CD4-positive, alpha-beta T cell treated with Interleukin-15 for 4 hours (primary cell): ENCODE measurements around the gene OR10AG1.

Experiments
- DNase-seq: peaks from one replicate; pipeline ENCODE4 v3.0.0-alpha.2; 2020; ENCODE audit warnings: low spot score

The OR10AG1 gene, protein sequence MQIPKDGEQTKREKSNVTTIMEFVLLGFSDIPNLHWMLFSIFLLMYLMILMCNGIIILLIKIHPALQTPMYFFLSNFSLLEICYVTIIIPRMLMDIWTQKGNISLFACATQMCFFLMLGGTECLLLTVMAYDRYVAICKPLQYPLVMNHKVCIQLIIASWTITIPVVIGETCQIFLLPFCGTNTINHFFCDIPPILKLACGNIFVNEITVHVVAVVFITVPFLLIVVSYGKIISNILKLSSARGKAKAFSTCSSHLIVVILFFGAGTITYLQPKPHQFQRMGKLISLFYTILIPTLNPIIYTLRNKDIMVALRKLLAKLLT

DNA sequence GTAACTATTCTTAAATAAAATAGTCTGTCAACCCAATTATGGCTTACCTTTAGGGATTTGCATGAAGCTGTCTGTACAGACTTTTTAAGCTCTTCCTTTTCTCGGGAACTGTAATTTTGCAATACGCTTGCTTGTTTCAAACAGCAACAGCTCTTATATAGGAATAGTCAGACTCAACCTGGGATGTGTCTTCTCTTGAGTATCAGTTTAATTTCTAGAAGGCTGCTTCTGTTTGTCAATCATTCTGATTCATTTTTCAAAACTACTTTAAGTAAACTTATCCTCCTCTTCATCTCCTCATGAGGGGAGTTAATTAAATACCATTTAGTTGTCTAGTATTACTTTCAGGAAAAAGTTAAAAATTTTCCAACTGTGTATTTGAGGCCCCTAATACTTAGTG, at the start of gene OR10AG1:
TSS of gene OR10AG1 (minus strand) at position 101 of the 400 bp plus-strand sequence. CDS start at position 63, 38 bp downstream.
- DNase-seq = no peak

DNA sequence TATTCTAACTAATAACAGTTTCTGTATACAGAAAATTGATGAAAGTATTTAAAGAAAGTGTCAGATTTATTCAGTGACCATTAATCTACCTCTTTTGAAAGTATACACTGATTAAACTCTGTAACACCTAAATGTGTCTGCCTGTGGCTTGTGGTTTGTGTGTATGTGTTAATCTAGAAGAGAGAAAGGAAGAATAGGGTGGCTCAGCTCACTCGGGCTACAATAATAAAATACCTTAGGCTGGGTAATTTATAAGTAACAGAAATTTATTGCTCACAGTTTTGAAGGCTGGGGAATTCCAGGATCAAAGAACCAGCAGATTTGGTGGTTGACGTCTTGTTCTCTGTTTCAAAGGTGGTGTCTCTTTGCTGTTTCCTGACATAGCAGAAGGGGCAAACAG, 44.1 kb upstream of the OR10AG1 start:
- no peak for DNase-seq

DNA sequence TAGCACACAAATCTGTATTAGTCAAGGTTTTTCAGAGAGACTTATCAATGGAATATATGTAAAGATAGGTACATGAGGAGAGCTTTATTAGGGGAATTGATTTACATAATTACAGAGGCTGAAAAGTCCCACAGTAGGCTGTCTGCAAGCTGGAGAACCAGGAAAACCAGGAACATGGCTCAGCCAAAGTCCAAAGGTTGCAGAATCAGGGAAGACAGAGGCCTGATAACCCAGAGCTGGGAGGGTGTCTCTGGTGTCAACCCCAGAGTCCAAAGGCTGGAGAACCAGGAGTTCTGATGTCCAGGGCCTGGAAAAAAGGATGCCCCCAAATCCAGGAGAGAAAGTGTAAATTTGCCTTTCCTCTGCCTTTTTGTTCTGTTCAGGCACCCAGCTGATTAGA, 41.0 kb upstream of the OR10AG1 start:
- DNase-seq = no peak

DNA sequence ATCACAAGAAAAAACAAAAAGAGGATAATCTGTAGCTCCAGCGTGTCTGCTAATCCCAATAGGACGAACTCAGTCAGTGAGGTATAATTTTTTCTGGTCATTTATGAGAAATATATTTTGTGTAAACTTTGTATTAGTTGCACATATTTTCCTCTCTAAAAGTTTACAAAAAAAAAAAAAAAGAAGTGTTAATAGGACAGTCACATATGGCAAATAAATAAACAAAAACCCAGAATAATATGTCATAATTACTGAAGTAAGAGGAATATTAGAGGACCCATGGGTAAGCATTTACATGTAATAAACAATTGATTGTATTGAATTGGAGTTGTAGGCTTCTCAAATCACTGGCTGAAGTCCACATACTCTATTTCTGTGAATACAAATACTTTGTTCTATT, 24.8 kb upstream of the OR10AG1 start, which contains the start of gene OR5F1:
TSS of gene OR5F1 (minus strand) at position 101 of the 400 bp plus-strand sequence. CDS start at position 101, 0 bp downstream.
- DNase-seq = no peak

GRCh38 chr11:55970935-55971334, 1.2 kb upstream of the OR10AG1 start:
- no peak for DNase-seq

- DNase-seq = no peak
Measured at GRCh38 chr11:55967914-55968313, 1.8 kb downstream of the OR10AG1 start.

- DNase-seq = no peak
Measured at GRCh38 chr11:55966391-55966790, 3.4 kb downstream of the OR10AG1 start.

- no peak for DNase-seq
Measured at GRCh38 chr11:55956521-55956920, 13.2 kb downstream of the OR10AG1 start.

DNA sequence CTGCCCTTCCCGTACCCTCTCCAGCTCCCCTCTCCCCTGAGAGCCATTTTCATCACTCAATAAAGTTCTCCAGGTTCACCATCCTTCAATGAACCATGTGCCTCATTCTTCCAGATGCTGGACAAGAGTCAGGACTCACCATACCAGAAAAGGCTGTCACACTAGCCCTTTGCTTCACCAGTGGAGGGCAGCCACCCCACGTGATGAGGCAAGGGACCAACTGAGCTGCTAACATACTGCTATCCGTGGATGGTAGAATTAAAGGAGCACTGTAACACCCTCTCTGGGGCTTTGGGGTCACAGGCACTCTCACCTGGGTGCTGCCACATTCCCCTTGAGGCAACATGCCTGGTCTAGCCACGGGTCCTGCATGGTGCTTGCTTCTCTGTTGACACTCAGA, 20.4 kb downstream of the OR10AG1 start:
- DNase-seq = no peak

DNA sequence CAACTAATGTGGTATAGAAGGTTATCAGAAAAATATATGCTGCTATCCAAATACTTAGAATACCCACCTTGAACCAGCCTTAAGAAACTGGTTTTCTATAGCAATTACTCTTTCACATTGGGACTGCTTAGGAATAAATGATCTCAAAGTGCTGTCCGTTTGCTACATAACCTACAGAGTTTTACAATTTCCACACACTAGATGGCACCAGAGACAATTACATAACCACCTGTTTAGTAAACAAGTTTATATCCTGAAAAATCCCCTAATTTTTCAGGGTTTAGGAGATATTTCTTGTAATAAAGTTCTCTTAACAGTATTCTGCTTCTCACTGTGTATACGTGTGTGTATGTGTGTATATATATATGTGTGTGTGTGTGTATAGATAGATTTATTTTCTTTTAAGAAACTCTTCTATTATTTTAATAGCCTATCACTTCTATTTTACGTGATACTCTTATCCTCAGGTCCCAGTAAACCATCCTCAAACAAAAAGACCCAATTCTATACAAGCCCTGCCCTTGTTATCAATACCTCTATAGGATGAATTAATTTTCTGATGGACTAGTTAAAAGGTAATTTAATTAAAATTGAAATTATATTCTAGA, 26.9 kb downstream of the OR10AG1 start:
- DNase-seq = no peak

- DNase-seq = no peak
Measured at GRCh38 chr11:55936300-55936699, 33.4 kb downstream of the OR10AG1 start, which contains the start of gene OR5I1. OR5I1 (minus strand) TSS chr11:55936400; CDS start chr11:55936400, 0 bp downstream.

DNA sequence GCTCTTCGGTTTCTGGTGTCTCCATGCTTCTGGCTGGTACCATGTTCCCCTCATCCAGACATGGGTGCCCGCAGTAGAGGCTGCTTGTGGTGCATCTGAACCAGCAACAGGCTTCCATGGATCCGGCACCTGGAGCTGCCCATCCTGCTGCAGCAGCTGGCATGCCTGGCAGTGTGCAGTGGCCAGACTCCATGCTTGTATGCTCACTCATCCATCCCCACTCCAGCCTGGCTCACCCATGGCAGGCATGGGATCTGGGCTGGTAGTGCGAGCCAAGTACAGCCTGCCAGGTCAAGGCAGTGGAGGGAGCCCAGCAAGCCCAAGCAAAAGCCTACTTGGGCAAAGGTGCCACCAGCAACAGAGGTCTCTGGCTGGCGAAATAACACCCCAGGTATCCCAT, 49.2 kb downstream of the OR10AG1 start:
- DNase-seq = no peak
